Measurements from ENCODE around the gene KIT.

The KIT gene

DNA sequence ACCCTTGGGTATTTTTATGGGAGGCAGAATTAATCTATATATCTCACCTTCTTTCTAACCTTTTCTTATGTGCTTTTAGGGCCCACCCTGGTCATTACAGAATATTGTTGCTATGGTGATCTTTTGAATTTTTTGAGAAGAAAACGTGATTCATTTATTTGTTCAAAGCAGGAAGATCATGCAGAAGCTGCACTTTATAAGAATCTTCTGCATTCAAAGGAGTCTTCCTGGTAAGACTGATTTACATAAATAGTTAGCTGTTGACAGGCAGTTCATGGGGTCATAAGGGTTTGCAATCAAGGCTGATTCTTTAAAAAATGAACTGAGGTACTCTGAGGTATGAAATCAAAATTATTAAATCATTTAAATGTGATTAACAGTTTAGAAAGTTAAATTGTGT is 71.5 kb downstream of the KIT start:
- H3K9me2 ChIP-seq (replicated peaks; ENCODE audit: low read depth, low read length), result no peaks in the 10 kb centered on the region

DNA sequence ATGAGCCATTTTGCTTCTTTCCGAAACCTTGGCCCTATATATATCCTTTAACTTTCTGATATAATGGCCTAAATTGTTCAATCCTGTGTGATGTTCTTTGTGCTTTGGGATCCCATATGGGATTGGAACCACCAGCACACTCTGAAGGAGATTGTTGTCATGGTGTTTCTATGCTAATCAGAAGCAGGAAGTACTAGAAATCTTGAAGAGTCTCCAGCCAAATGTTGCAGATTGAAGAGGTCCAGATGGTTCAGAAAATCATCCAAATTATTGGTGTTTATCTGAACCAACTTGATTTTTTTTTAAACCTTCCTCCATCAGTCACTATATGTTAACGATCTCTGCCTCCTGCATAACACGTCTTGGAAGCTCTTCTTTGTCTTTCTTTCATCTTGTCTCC is 72.8 kb downstream of the KIT start:
- Histone ChIP-seq H3K9me2 (replicated peaks; ENCODE audit: low read depth, low read length) (no peaks in the 10 kb centered on the region), H2AFZ (ENCODE audit: low read length) (no peak overlapping the region), H3K4me3 (ENCODE audit: low read length, poor library complexity, severe bottlenecking) (no peak overlapping the region), H3K79me2 (ENCODE audit: insufficient read depth, low read length) (no peaks in the 10 kb centered on the region), H3K9me3 (ENCODE audit: insufficient read depth, low read depth, low read length) (no peaks in the 10 kb centered on the region), H3K9ac (ENCODE audit: low read depth, low read length, poor library complexity, severe bottlenecking) (no peak overlapping the region), H3K4me1 (ENCODE audit: insufficient read depth, low read length, poor library complexity, severe bottlenecking) (no peaks in the 10 kb centered on the region), H4K20me1 (ENCODE audit: insufficient read depth, low read length, poor library complexity, severe bottlenecking) (no peaks in the 10 kb centered on the region), H3K36me3 (ENCODE audit: insufficient read depth, low read length) (no peaks in the 10 kb centered on the region), H3K4me2 (ENCODE audit: low read depth, low read length, poor library complexity, severe bottlenecking) (no peak overlapping the region), H3F3A (ENCODE audit: low read depth) (no peaks in the 10 kb centered on the region), H3K27me3 (ENCODE audit: insufficient read depth, low read length, poor library complexity, severe bottlenecking) (no peaks in the 10 kb centered on the region)
- no peak for TF ChIP-seq CTCF (conservative IDR thresholded peaks at IDR 0.05; ENCODE audit: low read length)
- no peak for TF ChIP-seq EZH2phosphoT487 (IDR thresholded peaks at IDR 0.05; ENCODE audit: borderline replicate concordance)

More for the DNA sequence above, 71.5 kb downstream of the KIT start:
- no peaks in the 10 kb centered on the region for H3K9me3 ChIP-seq (ENCODE audit: insufficient read depth, low read depth, low read length)
- no peak overlapping the region for H3K4me2 ChIP-seq (ENCODE audit: low read depth, low read length, poor library complexity, severe bottlenecking)
- no peaks in the 10 kb centered on the region for H3K27me3 ChIP-seq (ENCODE audit: insufficient read depth, low read length, poor library complexity, severe bottlenecking)
- H2AFZ ChIP-seq (ENCODE audit: low read length), result 0 out of 2 replicates have a peak overlapping the region, but pooled peaks have one; percentile 69
- no peak overlapping the region for H3K4me3 ChIP-seq (ENCODE audit: low read length, poor library complexity, severe bottlenecking)
- H4K20me1 ChIP-seq (ENCODE audit: insufficient read depth, low read length, poor library complexity, severe bottlenecking), result no peaks in the 10 kb centered on the region
- H3K4me1 ChIP-seq (ENCODE audit: insufficient read depth, low read length, poor library complexity, severe bottlenecking), result no peaks in the 10 kb centered on the region
- H3K9ac ChIP-seq (ENCODE audit: low read depth, low read length, poor library complexity, severe bottlenecking), result no peak overlapping the region
- TF ChIP-seq CTCF (conservative IDR thresholded peaks at IDR 0.05; ENCODE audit: low read length) (no peak), EZH2phosphoT487 (IDR thresholded peaks at IDR 0.05; ENCODE audit: borderline replicate concordance) (no peak)
- no peaks in the 10 kb centered on the region for H3K36me3 ChIP-seq (ENCODE audit: insufficient read depth, low read length)
- no peaks in the 10 kb centered on the region for H3K79me2 ChIP-seq (ENCODE audit: insufficient read depth, low read length)
- H3F3A ChIP-seq (ENCODE audit: low read depth), result no peaks in the 10 kb centered on the region

DNA sequence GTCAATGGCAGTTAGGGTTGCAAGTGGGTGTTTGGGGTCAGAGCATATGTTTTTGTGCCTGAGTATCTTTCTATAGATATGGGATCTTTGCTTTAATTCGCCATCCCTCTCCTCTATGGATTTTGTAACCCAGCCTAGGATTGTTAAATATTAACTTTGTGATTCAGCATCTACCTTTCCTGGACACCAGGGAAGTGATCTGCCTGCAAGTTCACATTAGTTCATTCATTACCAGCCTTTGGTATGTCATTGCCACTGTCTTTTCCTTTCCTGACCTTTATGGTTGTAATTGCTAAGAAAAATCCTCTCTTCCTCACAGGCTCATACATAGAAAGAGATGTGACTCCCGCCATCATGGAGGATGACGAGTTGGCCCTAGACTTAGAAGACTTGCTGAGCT is 73.8 kb downstream of the KIT start:
- Histone ChIP-seq H3K4me3 (ENCODE audit: low read length, poor library complexity, severe bottlenecking) (no peak overlapping the region), H3F3A (ENCODE audit: low read depth) (no peaks in the 10 kb centered on the region), H3K4me1 (ENCODE audit: insufficient read depth, low read length, poor library complexity, severe bottlenecking) (no peaks in the 10 kb centered on the region), H3K9ac (ENCODE audit: low read depth, low read length, poor library complexity, severe bottlenecking) (no peak overlapping the region), H4K20me1 (ENCODE audit: insufficient read depth, low read length, poor library complexity, severe bottlenecking) (no peaks in the 10 kb centered on the region), H3K36me3 (ENCODE audit: insufficient read depth, low read length) (no peaks in the 10 kb centered on the region), H2AFZ (ENCODE audit: low read length) (no peak overlapping the region), H3K9me2 (replicated peaks; ENCODE audit: low read depth, low read length) (no peaks in the 10 kb centered on the region), H3K79me2 (ENCODE audit: insufficient read depth, low read length) (no peaks in the 10 kb centered on the region), H3K4me2 (ENCODE audit: low read depth, low read length, poor library complexity, severe bottlenecking) (no peak overlapping the region), H3K9me3 (ENCODE audit: insufficient read depth, low read depth, low read length) (no peaks in the 10 kb centered on the region), H3K27me3 (ENCODE audit: insufficient read depth, low read length, poor library complexity, severe bottlenecking) (no peaks in the 10 kb centered on the region)
- TF ChIP-seq EZH2phosphoT487 (IDR thresholded peaks at IDR 0.05; ENCODE audit: borderline replicate concordance), result no peak

DNA sequence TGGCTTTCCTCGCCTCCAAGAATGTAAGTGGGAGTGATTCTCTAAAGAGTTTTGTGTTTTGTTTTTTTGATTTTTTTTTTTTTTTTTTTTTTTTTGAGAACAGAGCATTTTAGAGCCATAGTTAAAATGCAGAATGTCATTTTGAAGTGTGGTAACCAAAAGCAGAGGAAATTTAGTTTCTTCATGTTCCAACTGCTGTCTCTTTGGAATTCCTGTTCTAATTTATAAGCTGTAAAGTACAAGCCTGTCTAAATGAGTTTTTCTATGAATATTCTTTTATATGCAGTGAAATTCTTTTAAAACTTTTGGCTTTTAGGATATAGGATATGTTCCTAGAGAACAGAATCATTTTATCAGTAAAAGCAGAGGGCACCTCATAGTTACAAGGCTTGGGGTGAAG is 74.2 kb downstream of the KIT start:
- Histone ChIP-seq H3K4me2 (ENCODE audit: low read depth, low read length, poor library complexity, severe bottlenecking) (no peak overlapping the region), H4K20me1 (ENCODE audit: insufficient read depth, low read length, poor library complexity, severe bottlenecking) (no peaks in the 10 kb centered on the region), H3K4me1 (ENCODE audit: insufficient read depth, low read length, poor library complexity, severe bottlenecking) (no peaks in the 10 kb centered on the region), H3K27me3 (ENCODE audit: insufficient read depth, low read length, poor library complexity, severe bottlenecking) (no peaks in the 10 kb centered on the region), H3K4me3 (ENCODE audit: low read length, poor library complexity, severe bottlenecking) (no peak overlapping the region), H3K9ac (ENCODE audit: low read depth, low read length, poor library complexity, severe bottlenecking) (no peak overlapping the region), H2AFZ (ENCODE audit: low read length) (no peak overlapping the region), H3K9me2 (replicated peaks; ENCODE audit: low read depth, low read length) (no peaks in the 10 kb centered on the region), H3K36me3 (ENCODE audit: insufficient read depth, low read length) (no peaks in the 10 kb centered on the region), H3K79me2 (ENCODE audit: insufficient read depth, low read length) (no peaks in the 10 kb centered on the region), H3F3A (ENCODE audit: low read depth) (no peaks in the 10 kb centered on the region), H3K9me3 (ENCODE audit: insufficient read depth, low read depth, low read length) (no peaks in the 10 kb centered on the region)
- TF ChIP-seq CTCF (conservative IDR thresholded peaks at IDR 0.05; ENCODE audit: low read length), result no peak
- TF ChIP-seq EZH2phosphoT487 (IDR thresholded peaks at IDR 0.05; ENCODE audit: borderline replicate concordance), result no peak

Measured in Loucy (cell line).